Stimulated activated CD4-positive, alpha-beta T cell treated with anti-CD3 and anti-CD28 coated beads, Interleukin-4, amount 100 ng/mL, for 48 hours (primary cell): ENCODE data around the gene HORMAD2.
"Not testable (repeated sequence)": the region's sequence is repeated elsewhere in the genome, so short reads cannot be mapped to it uniquely, and the experiment has no call there.

Experiments
- DNase-seq, 2 donors: peaks; one replicate each; pipeline ENCODE4 v3.0.0-alpha.2; 2020; ENCODE audit warnings: low read depth in 2 of 2

HORMAD2 gene

GRCh38 chr22:30057375-30057774 lies 22.9 kb upstream of the HORMAD2 start:
- no peak for DNase-seq

GRCh38 chr22:30059346-30060020 lies 20.8 kb upstream of the HORMAD2 start:
- DNase-seq: not testable (repeated sequence)

DNA sequence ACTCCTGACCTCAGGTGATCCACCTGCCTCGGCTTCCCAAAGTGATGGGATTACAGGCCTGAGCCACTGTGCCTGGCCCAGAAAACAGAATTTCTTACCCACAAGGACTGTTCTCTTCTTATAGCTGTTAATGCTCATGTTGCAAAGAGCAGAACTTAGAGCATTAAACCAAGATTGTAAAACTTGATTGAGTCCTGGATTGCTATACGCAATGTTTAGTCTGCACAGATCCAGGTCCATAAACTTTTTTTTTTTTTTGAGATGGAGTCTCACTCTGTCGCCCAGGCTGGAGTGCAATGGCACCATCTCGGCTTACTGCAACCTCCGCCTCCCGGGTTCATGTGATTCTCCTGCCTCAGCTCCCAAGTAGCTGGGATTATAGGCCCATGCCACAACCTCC lies 19.2 kb upstream of the HORMAD2 start:
- DNase-seq: not testable (repeated sequence)

- no peak for DNase-seq
These were observed 18.0 kb upstream of the HORMAD2 start for GRCh38 chr22:30062259-30062658.

- no peak for DNase-seq
These were observed 17.3 kb upstream of the HORMAD2 start for GRCh38 chr22:30062950-30063349.

- DNase-seq: no peak
These were observed 16.1 kb upstream of the HORMAD2 start for GRCh38 chr22:30064172-30064571.

GRCh38 chr22:30073743-30074142 lies 6.5 kb upstream of the HORMAD2 start:
- DNase-seq: no peak

DNA sequence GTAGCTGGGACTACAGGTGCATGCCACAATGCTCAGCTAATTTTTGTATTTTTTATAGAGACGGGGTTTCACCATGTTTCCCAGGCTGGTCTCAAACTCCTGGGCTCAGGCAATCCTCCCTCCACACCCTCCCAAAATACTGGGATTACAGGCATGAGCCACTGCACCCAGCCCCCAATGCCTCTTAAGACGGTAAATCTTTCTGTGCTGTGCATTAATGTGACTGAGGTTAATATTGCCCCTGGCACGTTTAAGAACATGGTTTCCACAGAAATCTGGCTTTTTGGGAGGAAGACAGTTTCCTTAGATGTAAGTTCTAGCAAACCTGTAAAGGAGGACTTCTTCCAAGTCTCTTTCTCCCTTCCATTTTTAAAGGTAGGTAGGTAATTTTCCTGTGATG lies 6.1 kb upstream of the HORMAD2 start:
- DNase-seq: no peak

GRCh38 chr22:30074994-30075393 lies 5.3 kb upstream of the HORMAD2 start:
- no peak for DNase-seq

- DNase-seq: no peak
These were observed 2.9 kb upstream of the HORMAD2 start for GRCh38 chr22:30077279-30077880.

GRCh38 chr22:30078320-30079311 lies 1.6 kb upstream of the HORMAD2 start:
- DNase-seq: peak in 1 of 2 donors; percentile 11

GRCh38 chr22:30080805-30081204 lies 541 bp downstream of the HORMAD2 start:
- no peak for DNase-seq

GRCh38 chr22:30086496-30086895 lies 6.2 kb downstream of the HORMAD2 start:
- no peak for DNase-seq

- not testable (repeated sequence) for DNase-seq
These were observed 6.8 kb downstream of the HORMAD2 start for GRCh38 chr22:30087037-30087436.

GRCh38 chr22:30087611-30088010 lies 7.3 kb downstream of the HORMAD2 start:
- no peak for DNase-seq

- DNase-seq: no peak
These were observed 8.2 kb downstream of the HORMAD2 start for GRCh38 chr22:30088468-30088867.

DNA sequence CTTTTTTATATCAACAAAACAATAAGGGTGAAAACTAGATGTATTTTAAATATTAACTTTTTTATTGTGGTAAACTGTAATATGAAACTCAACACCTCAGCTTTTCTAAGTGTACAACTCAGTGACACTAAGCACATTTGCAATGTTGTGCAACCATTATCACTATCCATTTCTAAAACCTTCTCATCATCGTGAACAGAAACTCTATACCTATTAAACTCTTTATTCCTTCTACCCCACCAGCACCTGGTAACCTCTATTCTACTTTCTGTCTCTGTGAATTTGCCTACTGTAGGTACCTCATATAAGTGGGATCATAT lies 9.4 kb downstream of the HORMAD2 start:
- no peak for DNase-seq

GRCh38 chr22:30092686-30093085 lies 12.4 kb downstream of the HORMAD2 start:
- no peak for DNase-seq

DNA sequence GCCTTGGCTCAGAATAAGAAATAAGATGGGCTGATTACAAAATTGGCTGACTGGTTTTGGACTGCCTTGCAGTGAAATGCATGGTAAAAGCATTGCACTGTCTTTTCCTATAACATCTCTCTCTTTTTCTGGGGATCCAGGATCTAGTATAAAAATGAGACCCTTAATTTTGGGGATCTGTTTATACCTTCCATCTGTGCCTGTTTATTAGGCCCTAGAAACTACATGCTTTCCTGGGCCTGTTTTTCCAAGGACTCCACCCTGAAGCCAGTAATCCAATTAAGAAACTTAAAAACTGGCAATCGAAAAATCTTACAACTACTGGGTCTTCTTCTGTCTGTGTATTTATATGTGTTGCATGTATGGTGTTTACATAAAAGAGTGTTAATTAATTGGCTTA lies 14.5 kb downstream of the HORMAD2 start:
- no peak for DNase-seq

DNA sequence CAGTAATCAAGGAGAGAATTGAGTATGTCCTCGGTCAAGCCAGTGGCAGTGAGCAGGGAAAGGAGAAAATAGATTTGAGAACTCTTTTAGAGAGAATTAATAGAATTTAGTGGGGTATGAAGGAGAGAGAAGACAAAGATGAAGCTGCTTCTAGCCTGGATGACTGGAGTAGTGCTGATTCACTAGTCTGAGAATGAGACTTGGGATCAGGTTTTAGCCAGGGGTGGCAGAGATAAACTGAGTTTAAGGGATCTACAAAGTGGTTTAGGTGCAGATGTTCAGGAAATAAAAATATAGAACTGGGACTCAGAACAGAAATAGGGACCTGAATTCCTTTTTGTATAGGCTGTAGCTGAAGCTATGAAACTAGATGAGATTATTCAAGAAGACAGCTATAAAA lies 17.6 kb downstream of the HORMAD2 start:
- DNase-seq: no peak

DNA sequence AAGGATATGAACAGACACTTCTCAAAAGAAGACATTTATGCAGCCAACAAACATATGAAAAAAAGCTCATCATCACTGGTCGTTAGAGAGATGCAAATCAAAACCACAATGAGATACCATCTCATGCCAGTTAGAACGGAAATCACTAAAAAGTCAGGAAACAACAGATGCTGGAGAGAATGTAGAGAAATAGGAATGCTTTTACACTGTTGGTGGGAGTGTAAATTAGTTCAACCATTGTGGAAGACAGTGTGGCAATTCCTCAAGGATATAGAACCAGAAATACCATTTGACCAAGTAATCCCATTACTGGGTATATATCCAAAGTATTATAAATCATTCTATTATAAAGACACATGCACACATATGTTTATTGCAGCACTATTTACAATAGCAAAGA lies 20.5 kb downstream of the HORMAD2 start:
- not testable (repeated sequence) for DNase-seq

GRCh38 chr22:30104501-30105156 lies 24.4 kb downstream of the HORMAD2 start:
- no peak for DNase-seq
